MCF 10A (cell line): ENCODE results near the gene DPM3. TPM values are rescaled to one million over a fixed set of nuclear protein-coding genes. Genes with fewer than 3 reads are reported as not detected.
A peak's percentile ranks its signal among the peaks of the same experiment; 100 is the strongest.

Source experiments
- BruUV-seq: library from RNA; stranded (reverse); fragments of 400-500 nt; replicated peaks from 2 replicates; lab custom pipeline; 2021; lab: Mats Ljungman, UMichigan
- CTCF ChIA-PET: fragments of 300-600 bp; sonication (Branson Sonifier 250); formaldehyde crosslinking; extraction: SDS; loops from one replicate; lab custom pipeline; 2021; ENCODE audit warnings: antibody characterized with exemption, inconsistent platforms; lab: Yijun Ruan, JAX
- POLR2A ChIA-PET: fragments of 300-600, 350-650 bp; sonication (Branson Sonifier 250); formaldehyde crosslinking; extraction: SDS; loops from one replicate; lab custom pipeline; 2020; ENCODE audit warnings: antibody characterized with exemption, inconsistent platforms; lab: Yijun Ruan, JAX
- DNase-seq: peaks from one replicate; pipeline ENCODE4 v3.0.0-alpha.2; 2018; ENCODE audit not compliant: unreplicated experiment
- H3K27ac Mint-ChIP-seq: one replicate; pipeline ENCODE4 v1.8.0; 2022; ENCODE audit warnings: mild to moderate bottlenecking, low read depth, mixed read lengths; ENCODE audit not compliant: unreplicated experiment
- H3K27me3 Mint-ChIP-seq: one replicate; pipeline ENCODE4 v1.8.0; 2022; ENCODE audit warnings: mixed read lengths; ENCODE audit not compliant: insufficient read depth, unreplicated experiment
- H3K36me3 Mint-ChIP-seq: one replicate; pipeline ENCODE4 v1.8.0; 2022; ENCODE audit warnings: mild to moderate bottlenecking, moderate library complexity, mixed read lengths; ENCODE audit not compliant: insufficient read depth, unreplicated experiment
- H3K4me1 Mint-ChIP-seq: one replicate; pipeline ENCODE4 v1.8.0; 2022; ENCODE audit warnings: mixed read lengths; ENCODE audit not compliant: insufficient read depth, unreplicated experiment
- H3K4me3 Mint-ChIP-seq: one replicate; pipeline ENCODE4 v1.8.0; 2022; ENCODE audit warnings: mild to moderate bottlenecking, moderate library complexity, mixed read lengths; ENCODE audit not compliant: unreplicated experiment
- H3K9me3 Mint-ChIP-seq: one replicate; pipeline ENCODE4 v1.8.0; 2022; ENCODE audit warnings: mixed read lengths; ENCODE audit not compliant: unreplicated experiment
- CTCF ChIP-seq: fragments of 200-600 bp; IDR thresholded peaks from one replicate; pipeline ENCODE4 v1.8.0; 2022; ENCODE audit warnings: antibody characterized with exemption, mild to moderate bottlenecking; ENCODE audit not compliant: unreplicated experiment
- intact Hi-C: fragments of 100-400 bp; cut with micrococcal nuclease; formaldehyde crosslinking; loops from 2 replicates; pipeline ENCODE4 v1.14.1; 2022
- total RNA-seq: library from RNA; stranded (reverse); gene quantifications from 2 replicates; pipeline ENCODE4 v1.2.3, GENCODE V29; 2022

Gene DPM3
- total RNA-seq, 1 experiment from 2014 or later, result 86.4 TPM

DNA sequence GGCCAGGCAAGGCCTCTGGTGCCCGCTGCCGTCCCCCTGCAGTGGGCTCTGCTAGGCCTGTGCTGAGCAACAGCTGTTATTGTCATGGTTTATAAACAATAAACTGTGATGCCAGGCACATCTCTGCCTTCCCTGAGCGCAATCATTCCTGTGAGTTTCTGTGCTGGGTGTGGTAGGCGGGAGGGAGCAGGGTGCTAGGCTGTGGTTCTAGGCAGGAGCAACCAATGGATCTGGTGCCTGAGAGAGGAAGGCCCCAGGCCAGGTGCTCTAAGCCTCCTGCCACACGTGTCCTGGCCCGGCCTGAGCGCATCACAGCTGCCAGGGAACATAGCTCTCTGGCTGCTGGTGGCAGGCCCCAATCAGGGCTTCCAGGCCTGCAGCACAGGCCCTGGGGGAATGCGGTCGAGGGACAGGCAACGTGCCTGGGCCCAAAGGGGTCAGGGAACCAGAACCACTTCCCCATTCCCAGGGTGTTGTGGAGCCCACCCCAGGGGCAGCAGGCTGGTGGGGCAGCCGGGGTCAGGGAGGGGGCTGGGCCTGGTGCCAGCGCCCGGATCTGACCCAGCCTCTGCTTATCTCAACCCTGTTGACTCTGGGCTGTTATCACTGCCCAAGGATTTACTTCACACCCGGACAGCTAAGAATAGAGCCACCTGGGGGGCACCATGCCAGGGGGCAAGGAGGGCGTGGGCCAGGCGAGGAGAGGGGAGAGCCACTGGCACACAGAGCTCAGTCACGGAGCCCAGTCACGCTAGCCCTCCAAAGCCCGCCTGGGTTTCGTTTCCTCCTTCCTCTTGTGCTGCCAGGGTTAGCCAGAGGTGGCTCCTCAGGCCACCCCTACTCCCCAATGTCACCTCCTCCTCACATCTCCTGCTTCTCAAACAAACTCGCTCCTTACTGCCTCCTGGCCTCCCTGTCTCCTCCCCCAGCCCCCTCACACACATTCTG is 44.8 kb upstream of the DPM3 start:
- BruUV-seq, result no TSS peak
- Mint-ChIP-seq H3K36me3 (peaks cover 33% of the 10 kb centered on the region), H3K27me3 (no peaks in the 10 kb centered on the region), H3K4me3 (no peak overlapping the region), H3K4me1 (peaks cover 21% of the 10 kb centered on the region), H3K9me3 (no peaks in the 10 kb centered on the region), H3K27ac (no peak overlapping the region)
- no peak for DNase-seq
- POLR2A ChIA-PET, result interaction anchor here (1.5 to 15.7 kb wide), 3 partner anchors 10 to 22 kb away, joined by 4 to 215 read pairs (median 11); partner anchors contain the start of gene KRTCAP2
- TF ChIP-seq CTCF, result no peak
- intact Hi-C loops, result no loop called here
- CTCF ChIA-PET, result interaction anchor here (0.6 to 2.7 kb wide), 7 partner anchors 8 to 47 kb away, joined by 4 to 18 read pairs (median 12); partner anchors contain the start of gene KRTCAP2

DNA sequence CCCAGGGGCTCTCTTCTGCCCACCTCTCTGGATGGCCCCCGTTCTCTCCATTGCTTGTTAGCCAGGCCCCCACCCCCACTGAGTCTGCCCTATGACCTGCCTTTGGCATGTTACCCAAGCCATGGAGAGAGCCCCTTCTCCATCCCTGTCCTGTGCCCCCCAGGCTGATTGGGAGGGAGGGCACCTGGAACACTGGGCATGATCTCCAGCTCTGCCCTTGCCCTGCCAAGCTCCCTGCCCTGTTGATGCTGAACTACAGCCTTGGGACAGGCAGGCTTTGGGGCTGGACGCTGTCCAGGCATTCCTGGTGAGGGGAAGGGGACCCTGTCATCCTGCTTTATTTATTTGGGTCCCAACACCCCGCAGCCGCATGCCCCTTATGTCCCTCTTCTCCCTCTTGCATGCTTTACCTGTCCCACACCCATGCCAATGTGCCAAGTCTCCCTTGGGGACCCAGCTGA is 44.0 kb upstream of the DPM3 start:
- ChIA-PET CTCF (interaction anchor here (0.8 to 2.7 kb wide), 7 partner anchors 7 to 92 kb away, joined by 3 to 18 read pairs (median 12); partner anchors contain the start of gene KRTCAP2), POLR2A (interaction anchor here (0.6 to 15.7 kb wide), 5 partner anchors 10 to 146 kb away, joined by 3 to 215 read pairs (median 4); partner anchors contain the start of gene KRTCAP2)
- no TSS peak for BruUV-seq

GRCh38 chr1:155183775-155184221 is 43.5 kb upstream of the DPM3 start:
- Mint-ChIP-seq H3K4me3 (no peak overlapping the region), H3K27ac (peak overlapping the region; percentile 4), H3K36me3 (peaks cover 33% of the 10 kb centered on the region), H3K4me1 (peaks cover 21% of the 10 kb centered on the region), H3K9me3 (no peaks in the 10 kb centered on the region), H3K27me3 (no peaks in the 10 kb centered on the region)
- DNase-seq, result no peak
- no peak for TF ChIP-seq CTCF
- ChIA-PET CTCF (interaction anchor here (0.8 to 2.0 kb wide), 5 partner anchors 9 to 91 kb away, joined by 3 to 17 read pairs (median 6); partner anchors contain the start of gene KRTCAP2), POLR2A (interaction anchor here (0.6 to 15.7 kb wide), 5 partner anchors 11 to 219 kb away, joined by 3 to 215 read pairs (median 3); partner anchors contain the start of gene KRTCAP2)
- BruUV-seq, result no TSS peak
- intact Hi-C loops, result no loop called here

More for the DNA sequence above, 44.0 kb upstream of the DPM3 start:
- Mint-ChIP-seq H3K36me3 (peaks cover 33% of the 10 kb centered on the region), H3K9me3 (no peaks in the 10 kb centered on the region), H3K27ac (no peak overlapping the region), H3K27me3 (no peaks in the 10 kb centered on the region), H3K4me3 (no peak overlapping the region), H3K4me1 (peaks cover 21% of the 10 kb centered on the region)
- no peak for DNase-seq
- intact Hi-C loops, result no loop called here
- TF ChIP-seq CTCF, result no peak
